IMR-90 (cell line): ENCODE measurements around the gene ATM. TPM values are rescaled to one million over a fixed set of nuclear protein-coding genes. Genes with fewer than 3 reads are reported as not detected.

Experiments used
- ATAC-seq: fragments of 200-7000 bp; cut with Tn5 transposase; 2 replicates; pipeline ENCODE4 v1.9.1; 2020; ENCODE audit warnings: low read depth, mild to moderate bottlenecking, moderate library complexity
- BruUV-seq: library from RNA; stranded (reverse); fragments of 400-500 nt; replicated peaks from 2 replicates; lab custom pipeline; 2021; lab: Mats Ljungman, UMichigan
- CTCF ChIA-PET: fragments of 300-600 bp; formaldehyde crosslinking; extraction: SDS; loops from one replicate; lab custom pipeline; 2021; ENCODE audit warnings: antibody characterized with exemption; lab: Yijun Ruan, JAX
- POLR2A ChIA-PET: fragments of 300-600 bp; sonication (Branson Sonifier 250); formaldehyde crosslinking; loops from one replicate; lab custom pipeline; 2022; ENCODE audit warnings: antibody characterized with exemption; ENCODE audit not compliant: unreplicated experiment; lab: Charles Lee
- DNase-seq: peaks from one replicate; pipeline ENCODE4 v3.0.0; 2013
- H2AFZ ChIP-seq: replicated peaks from 2 replicates; pipeline ENCODE3; 2013; ENCODE audit warnings: low read length, mild to moderate bottlenecking; ENCODE audit not compliant: poor library complexity
- H2AK5ac ChIP-seq: 2 replicates; pipeline ENCODE4 v1.6.1; 2013; ENCODE audit warnings: low read depth, low read length, inconsistent platforms
- H2AK9ac ChIP-seq: replicated peaks from 2 replicates; pipeline ENCODE3; 2013; ENCODE audit warnings: mild to moderate bottlenecking, low read depth, low read length, moderate library complexity; ENCODE audit not compliant: poor library complexity
- H2BK120ac ChIP-seq: 2 replicates; pipeline ENCODE4 v1.6.1; 2013; ENCODE audit warnings: low read depth, low read length, inconsistent platforms
- H2BK15ac ChIP-seq: 3 replicates; pipeline ENCODE4 v1.6.1; 2013; ENCODE audit warnings: low read depth, low read length, inconsistent platforms
- H2BK20ac ChIP-seq: 2 replicates; pipeline ENCODE4 v1.6.1; 2013; ENCODE audit warnings: low read depth, mild to moderate bottlenecking, inconsistent platforms, low read length, moderate library complexity
- H2BK5ac ChIP-seq: 2 replicates; pipeline ENCODE4 v1.6.1; 2013; ENCODE audit warnings: mild to moderate bottlenecking, low read depth, low read length, inconsistent platforms; ENCODE audit not compliant: poor library complexity, severe bottlenecking
- H3K14ac ChIP-seq: replicated peaks from 2 replicates; pipeline ENCODE4 v1.6.1; 2013; ENCODE audit warnings: low read depth, low read length, inconsistent platforms
- H3K18ac ChIP-seq: 2 replicates; pipeline ENCODE4 v1.6.1; 2013; ENCODE audit warnings: low read depth, low read length, control low read depth
- H3K23ac ChIP-seq: 2 replicates; pipeline ENCODE4 v1.6.1; 2013; ENCODE audit warnings: low read depth, low read length, inconsistent platforms
- H3K27ac ChIP-seq: 2 replicates; pipeline ENCODE4 v1.5.1; 2013; ENCODE audit warnings: mild to moderate bottlenecking, control low read depth, low read length; ENCODE audit not compliant: insufficient read depth
- H3K27me3 ChIP-seq: 2 replicates; pipeline ENCODE4 v1.6.1; 2013; ENCODE audit warnings: low read length; ENCODE audit not compliant: control insufficient read depth, insufficient read depth
- H3K36me3 ChIP-seq: 2 replicates; pipeline ENCODE4 v1.6.1; 2013; ENCODE audit warnings: low read length, mixed read lengths; ENCODE audit not compliant: control insufficient read depth, insufficient read depth
- H3K4ac ChIP-seq: 2 replicates; pipeline ENCODE4 v1.6.1; 2013; ENCODE audit warnings: low read depth, low read length, inconsistent platforms
- H3K4me1 ChIP-seq: 2 replicates; pipeline ENCODE4 v1.6.1; 2013; ENCODE audit warnings: low read length, mixed read lengths; ENCODE audit not compliant: control insufficient read depth, insufficient read depth
- H3K4me2 ChIP-seq: 2 replicates; pipeline ENCODE4 v1.6.1; 2013; ENCODE audit warnings: low read depth, mild to moderate bottlenecking, control low read depth, low read length, moderate library complexity
- H3K4me3 ChIP-seq: 2 replicates; pipeline ENCODE4 v1.5.1; 2013; ENCODE audit warnings: low read depth, mild to moderate bottlenecking, control low read depth, low read length, moderate library complexity; ENCODE audit not compliant: insufficient read depth
- H3K56ac ChIP-seq: 2 replicates; pipeline ENCODE4 v1.6.1; 2013; ENCODE audit warnings: low read length, inconsistent platforms; ENCODE audit not compliant: insufficient read depth; ENCODE audit errors: extremely low read depth
- H3K79me1 ChIP-seq, 2 experiments: 2 replicates each; pipeline ENCODE4 v1.6.1; 2013; ENCODE audit warnings: low read length in 2 of 2, inconsistent platforms in 1 of 2, low read depth in 1 of 2
- H3K9ac ChIP-seq: 2 replicates; pipeline ENCODE4 v1.6.1; 2013; ENCODE audit warnings: low read depth, low read length, control low read depth
- H3K9me1 ChIP-seq: 2 replicates; pipeline ENCODE4 v1.6.1; 2013; ENCODE audit warnings: low read length, inconsistent platforms; ENCODE audit not compliant: insufficient read depth
- H3K9me3 ChIP-seq: 2 replicates; pipeline ENCODE4 v1.6.1; 2013; ENCODE audit warnings: low read length; ENCODE audit not compliant: control insufficient read depth, insufficient read depth
- H4K20me1 ChIP-seq: 2 replicates; pipeline ENCODE4 v1.6.1; 2013; ENCODE audit warnings: low read length, inconsistent platforms; ENCODE audit not compliant: insufficient read depth
- H4K5ac ChIP-seq: 2 replicates; pipeline ENCODE4 v1.6.1; 2013; ENCODE audit warnings: mild to moderate bottlenecking, low read depth, low read length, control low read depth
- H4K8ac ChIP-seq, 2 experiments: 2 replicates each; pipeline ENCODE4 v1.6.1; 2013; ENCODE audit warnings: low read depth in 2 of 2, low read length in 2 of 2, control low read depth in 1 of 2, inconsistent platforms in 1 of 2
- H4K91ac ChIP-seq: 2 replicates; pipeline ENCODE4 v1.6.1; 2013; ENCODE audit warnings: low read depth, low read length, inconsistent platforms; ENCODE audit not compliant: insufficient read depth
- CEBPB ChIP-seq: IDR thresholded peaks from 2 replicates; pipeline ENCODE4 v1.6.1; 2012; ENCODE audit warnings: low read depth, low read length, improper control_type of control experiment
- CHD1 ChIP-seq: IDR thresholded peaks from 2 replicates; pipeline ENCODE4 v1.6.1; 2012; ENCODE audit warnings: low read depth, low read length, improper control_type of control experiment
- CTCF ChIP-seq: conservative IDR thresholded peaks from 2 replicates; pipeline ENCODE4 v1.5.1; 2012; ENCODE audit warnings: mild to moderate bottlenecking, low read depth, low read length, improper control_type of control experiment
- ELK1 ChIP-seq: fragments of 150-350 bp; IDR thresholded peaks from 2 replicates; pipeline ENCODE4 v1.6.1; 2016; ENCODE audit warnings: low read depth, mild to moderate bottlenecking, low read length, moderate library complexity, borderline replicate concordance
- MAFK ChIP-seq: IDR thresholded peaks from 2 replicates; pipeline ENCODE4 v1.6.1; 2012; ENCODE audit warnings: low read depth, low read length, improper control_type of control experiment
- MAZ ChIP-seq: IDR thresholded peaks from 2 replicates; pipeline ENCODE4 v1.6.1; 2012; ENCODE audit warnings: low read depth, mild to moderate bottlenecking, low read length, improper control_type of control experiment, moderate library complexity, borderline replicate concordance
- RAD21 ChIP-seq: IDR thresholded peaks from 2 replicates; pipeline ENCODE4 v1.6.1; 2012; ENCODE audit warnings: low read length, improper control_type of control experiment
- RCOR1 ChIP-seq: IDR thresholded peaks from 2 replicates; pipeline ENCODE4 v1.6.1; 2012; ENCODE audit warnings: mild to moderate bottlenecking, low read length, improper control_type of control experiment; ENCODE audit not compliant: insufficient replicate concordance
- RFX5 ChIP-seq: IDR thresholded peaks from 2 replicates; pipeline ENCODE4 v1.8.0; 2012; ENCODE audit warnings: low read depth, mild to moderate bottlenecking, low read length, moderate library complexity
- USF2 ChIP-seq: fragments of 150-350 bp; IDR thresholded peaks from 2 replicates; pipeline ENCODE4 v1.6.1; 2017; ENCODE audit warnings: mild to moderate bottlenecking, antibody characterized with exemption, low read length, low read depth
- WGBS, 2 experiments: methylation state at CpG; one replicate each; pipeline versions ENCODE4 v1.1.5 to v1.1.7; 2013; ENCODE audit warnings: missing lambda C conversion rate in 2 of 2; ENCODE audit not compliant: insufficient read length in 1 of 2; ENCODE audit errors: extremely low coverage in 2 of 2; 5-methylcytosine and 5-hydroxymethylcytosine counted together
- dilution Hi-C: fragments of 300-500 bp; cut with HindIII; formaldehyde crosslinking; loops from one replicate; pipeline ENCODE4 v1.14.3; 2018; ENCODE audit warnings: low sequenced_read_pairs; ENCODE audit not compliant: unreplicated experiment
- in situ Hi-C: fragments of 300-500 bp; cut with MboI; formaldehyde crosslinking; loops from 3 replicates; pipeline ENCODE4 v1.14.3; 2019; ENCODE audit warnings: low sequenced_read_pairs, inconsistent platforms, mixed read lengths
- intact Hi-C: fragments of 100-400 bp; cut with micrococcal nuclease; formaldehyde crosslinking; loops from 2 replicates; pipeline ENCODE4 v1.10.0; 2022
- polyA plus RNA-seq, 3 experiments: library from polyadenylated mRNA; depleted of rRNA; stranded (reverse); fragments of >200 nt; gene quantifications; 2 replicates each; pipeline ENCODE4 v1.2.3, GENCODE V29; 2012; ENCODE audit warnings: low replicate concordance in 1 of 3
- total RNA-seq: library from RNA; depleted of rRNA; stranded (reverse); fragments of >200 nt; gene quantifications from 2 replicates; pipeline ENCODE4 v1.2.3, GENCODE V29; 2012

Gene ATM
- total and polyA plus RNA-seq, 2 of the 4 experiments (the other 2 are of a cell fraction), result 18.1 to 30.6 TPM

GRCh38 chr11:108204929-108205499, 17.9 kb upstream of the ATM start:
- no peaks in the 10 kb centered on the region for H3K4me1 ChIP-seq
- no peak overlapping the region for H2BK120ac ChIP-seq
- H2AK5ac ChIP-seq, result no peak overlapping the region
- CTCF ChIA-PET, result no interaction called here
- POLR2A ChIA-PET, result no interaction called here
- no peak overlapping the region for H3K23ac ChIP-seq
- TF ChIP-seq CEBPB (no peak), ELK1 (no peak), RFX5 (no peak), MAZ (no peak), CTCF (no peak), CHD1 (no peak), USF2 (no peak), RCOR1 (no peak), RAD21 (no peak), MAFK (no peak)
- no peak overlapping the region for H4K91ac ChIP-seq
- H3K27ac ChIP-seq, result no peak overlapping the region
- ATAC-seq, result no peak
- no peak overlapping the region for H2AK9ac ChIP-seq
- H2BK15ac ChIP-seq, result no peak overlapping the region
- dilution Hi-C loops, result no loop called here
- no peak overlapping the region for H3K9ac ChIP-seq
- no peak overlapping the region for H4K5ac ChIP-seq
- no peaks in the 10 kb centered on the region for H3K27me3 ChIP-seq
- H2BK20ac ChIP-seq, result no peak overlapping the region
- H4K20me1 ChIP-seq, result no peaks in the 10 kb centered on the region
- H3K18ac ChIP-seq, result no peak overlapping the region
- H3K9me3 ChIP-seq, result peaks cover 16% of the 10 kb centered on the region; the same call in 1 of the 2 replicates
- intact Hi-C loops, result no loop called here
- no peak overlapping the region for H3K56ac ChIP-seq
- in situ Hi-C loops, result no loop called here
- no peak overlapping the region for H3K4me3 ChIP-seq
- no peak overlapping the region for H4K8ac ChIP-seq
- H2AFZ ChIP-seq, result no peak overlapping the region
- H3K36me3 ChIP-seq, result peaks cover 35% of the 10 kb centered on the region
- H2BK5ac ChIP-seq, result no peak overlapping the region
- no peak overlapping the region for H3K4ac ChIP-seq
- WGBS, 2 experiments, result no CpG with 5 or more reads among the region's 4 CpGs
- no peak overlapping the region for H3K14ac ChIP-seq
- H3K9me1 ChIP-seq, result peaks cover 3% of the 10 kb centered on the region; the same call in 1 of the 2 replicates
- no peak overlapping the region for H3K4me2 ChIP-seq
- no peak for DNase-seq
- peaks cover 17 to 60% of the 10 kb centered on the region in 2 experiments for H3K79me1 ChIP-seq
- BruUV-seq, result no TSS peak
